GM21381 (cell line): ENCODE data around the gene MCC.

Experiments used
- ATAC-seq: cut with Tn5 transposase; IDR thresholded peaks from one replicate; pipeline ENCODE4 v1.9.1; 2021; ENCODE audit warnings: mild to moderate bottlenecking, moderate library complexity; ENCODE audit not compliant: unreplicated experiment

The MCC gene

GRCh38 chr5:113487781-113488644, at the start of gene MCC:
MCC (minus strand) TSS chr5:113488453.
- ATAC-seq: no peak

GRCh38 chr5:113531481-113532159, 43.4 kb upstream of the MCC start:
- ATAC-seq: no peak

DNA sequence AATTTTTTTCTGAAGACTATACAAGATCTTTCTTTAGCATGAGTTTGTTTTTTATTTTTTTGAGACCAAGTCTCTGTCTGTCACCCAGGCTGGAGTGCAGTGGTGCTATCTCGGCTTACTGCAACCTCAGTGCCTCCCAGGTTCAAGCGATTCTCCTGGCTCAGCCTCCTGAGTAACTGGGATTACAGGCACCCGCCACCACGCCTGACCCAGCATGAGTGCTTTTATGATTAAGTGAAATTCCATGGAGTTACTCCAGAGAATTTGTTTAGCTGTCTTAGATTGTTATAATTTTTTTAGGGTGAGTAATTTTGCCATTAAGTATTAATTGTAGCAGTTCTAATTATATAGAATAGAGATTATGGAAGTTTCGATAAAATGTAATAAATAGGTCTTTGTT, 39.5 kb upstream of the MCC start:
- no peak for ATAC-seq

DNA sequence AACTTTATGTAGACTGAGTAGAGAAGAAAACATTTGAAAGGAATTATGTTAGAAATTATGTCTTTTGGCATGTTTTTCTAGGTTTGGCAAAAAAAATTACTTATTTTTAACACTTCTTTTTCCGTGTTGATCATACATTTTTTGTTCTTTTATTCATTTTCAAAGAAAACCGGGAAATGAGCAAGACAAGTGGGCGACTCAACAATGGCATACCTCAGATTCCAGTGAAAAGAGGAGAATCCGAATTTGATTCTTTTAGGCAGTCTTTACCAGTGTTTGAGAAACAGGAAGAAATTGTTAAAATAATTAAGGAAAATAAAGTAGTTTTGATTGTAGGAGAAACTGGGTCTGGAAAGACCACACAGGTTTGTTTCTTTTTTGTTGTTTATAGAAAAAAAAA, 38.2 kb upstream of the MCC start:
- no peak for ATAC-seq

- peak; percentile 64 for ATAC-seq
Measured at GRCh38 chr5:113524927-113525326, 36.7 kb upstream of the MCC start.

GRCh38 chr5:113523168-113523567, 34.9 kb upstream of the MCC start:
- ATAC-seq: no peak

DNA sequence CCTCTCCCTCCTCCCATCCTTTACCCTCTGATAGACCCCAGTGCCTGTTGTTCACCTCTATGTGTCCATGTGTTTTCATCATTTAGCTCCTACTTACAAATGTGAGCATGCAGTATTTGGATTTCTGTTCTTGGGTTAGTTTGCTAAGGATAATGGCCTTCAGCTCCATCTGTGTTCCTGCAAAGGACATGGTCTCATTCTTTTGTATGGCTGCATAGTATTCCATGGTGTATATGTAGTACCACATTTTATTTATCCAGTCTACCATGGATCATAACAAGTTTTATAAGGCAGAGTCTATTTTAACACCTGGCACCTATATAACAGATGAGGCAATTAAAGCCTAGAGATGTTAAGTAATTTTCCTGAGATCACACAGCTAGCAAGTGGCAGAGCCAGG, 32.6 kb upstream of the MCC start:
- ATAC-seq: peak; percentile 5

DNA sequence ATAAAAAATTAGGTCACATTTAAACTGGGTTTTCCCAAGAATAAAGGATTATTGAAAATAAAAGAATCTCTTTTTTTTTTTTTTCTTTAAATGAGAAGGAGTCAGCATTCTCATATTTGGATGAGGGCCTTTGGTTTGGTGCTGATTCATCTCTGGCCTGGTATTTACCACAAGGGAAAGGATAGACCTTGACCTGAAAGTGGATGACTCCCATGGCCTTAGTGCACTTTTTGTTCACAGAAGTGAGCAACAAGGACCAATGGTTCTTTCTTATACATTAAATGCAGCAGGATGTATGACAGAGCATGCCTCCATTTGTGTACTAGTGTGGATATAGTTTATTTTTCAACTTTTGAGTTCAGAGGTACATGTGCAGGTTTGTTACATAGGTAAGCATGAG, 32.2 kb upstream of the MCC start:
- ATAC-seq: peak; percentile 68

- ATAC-seq: no peak
Measured at GRCh38 chr5:113519412-113519811, 31.2 kb upstream of the MCC start.

GRCh38 chr5:113518884-113519283, 30.6 kb upstream of the MCC start:
- no peak for ATAC-seq

GRCh38 chr5:113514289-113514635, 26.0 kb upstream of the MCC start:
- no peak for ATAC-seq

DNA sequence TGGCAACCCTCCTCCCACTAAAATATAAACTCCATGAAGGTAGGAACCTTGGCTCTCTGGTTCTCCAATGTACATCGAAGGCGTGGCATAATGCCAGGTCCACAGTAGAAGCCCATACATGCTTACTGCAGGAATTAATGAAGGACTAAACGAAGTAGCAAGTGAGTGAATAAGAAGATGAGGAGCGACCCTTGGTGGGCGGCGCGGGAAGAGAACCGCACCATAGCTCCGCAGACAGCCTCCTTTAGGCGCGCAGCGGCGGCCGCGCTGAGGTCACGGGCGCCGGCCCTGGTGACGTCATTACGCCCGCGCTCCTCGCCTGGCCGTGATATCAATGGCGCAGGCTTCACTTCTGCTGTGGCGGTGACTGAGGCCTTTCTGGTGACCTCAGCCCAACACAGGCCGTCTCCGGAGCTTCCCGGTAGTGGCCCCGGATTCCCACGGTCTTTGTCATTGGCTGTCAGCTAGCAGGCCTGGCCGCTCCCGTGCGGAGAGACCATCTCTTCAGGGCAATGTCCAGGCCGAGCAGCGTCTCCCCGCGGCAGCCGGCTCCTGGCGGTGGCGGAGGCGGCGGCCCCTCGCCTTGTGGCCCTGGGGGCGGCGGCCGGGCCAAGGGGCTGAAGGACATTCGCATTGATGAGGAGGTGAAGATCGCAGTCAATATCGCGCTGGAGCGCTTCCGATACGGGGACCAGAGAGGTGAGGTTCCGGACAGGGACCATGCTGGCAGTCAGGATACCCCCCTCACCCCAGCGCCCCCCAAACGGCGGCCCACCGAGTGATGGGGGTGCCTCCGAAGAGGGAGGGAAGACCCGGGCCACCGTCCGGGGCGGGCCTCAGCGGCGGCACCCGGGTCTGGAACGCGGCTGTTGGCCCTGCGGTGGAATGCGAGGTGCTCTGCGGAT, 25.4 kb upstream of the MCC start, which contains the start of gene YTHDC2:
TSS of gene YTHDC2 (plus strand) at position 311 of the 905 bp plus-strand sequence. CDS start at position 513, 202 bp downstream.
- peak; percentile 99 for ATAC-seq

DNA sequence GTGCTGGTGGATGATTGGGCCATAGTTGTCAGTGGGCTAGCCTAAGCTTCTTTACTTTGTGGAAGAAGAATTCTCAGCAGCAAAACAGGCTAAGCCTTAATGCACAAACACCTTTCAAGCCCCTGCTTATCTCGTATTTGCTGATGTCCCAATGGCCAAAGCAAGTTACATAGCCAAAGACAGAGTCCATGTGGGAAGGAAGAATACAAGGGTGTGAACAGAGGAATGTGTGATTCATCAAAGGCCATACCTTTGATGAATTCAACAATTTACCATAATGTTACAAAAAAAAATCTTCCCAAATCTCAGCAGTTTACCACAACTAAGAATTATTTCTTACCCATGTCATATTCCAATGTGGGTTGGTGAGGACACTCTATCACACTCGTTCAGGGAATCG, 24.1 kb upstream of the MCC start:
- ATAC-seq: no peak

- ATAC-seq: no peak
Measured at GRCh38 chr5:113510836-113511451, 22.7 kb upstream of the MCC start.

- no peak for ATAC-seq
Measured at GRCh38 chr5:113508756-113509155, 20.5 kb upstream of the MCC start.

- ATAC-seq: no peak
Measured at GRCh38 chr5:113507601-113508000, 19.3 kb upstream of the MCC start.

- no peak for ATAC-seq
Measured at GRCh38 chr5:113505181-113505580, 16.9 kb upstream of the MCC start.

- ATAC-seq: no peak
Measured at GRCh38 chr5:113503146-113503545, 14.9 kb upstream of the MCC start.

GRCh38 chr5:113502073-113502472, 13.8 kb upstream of the MCC start:
- ATAC-seq: no peak

DNA sequence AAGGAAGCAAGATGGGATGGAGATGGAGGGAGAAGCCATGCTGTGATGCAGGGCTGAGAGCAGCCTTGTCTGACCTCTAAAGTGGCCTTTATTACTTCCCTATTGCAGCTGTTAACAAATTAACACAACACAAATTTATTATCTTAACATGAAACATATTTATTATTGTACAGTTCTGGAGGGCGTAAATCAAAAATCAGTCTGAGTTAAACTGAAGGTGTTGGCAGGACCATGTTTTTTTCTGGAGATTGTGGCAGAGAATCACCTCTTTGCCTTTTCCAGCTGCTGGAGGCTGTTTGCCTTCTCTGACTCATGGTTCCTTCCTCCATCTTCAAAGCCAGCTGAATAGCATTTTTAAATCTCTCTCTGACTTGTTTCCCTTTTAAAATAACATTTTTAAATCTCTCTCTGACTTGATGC, 7.2 kb upstream of the MCC start:
- no peak for ATAC-seq

- ATAC-seq: no peak
Measured at GRCh38 chr5:113493446-113493845, 5.2 kb upstream of the MCC start.
